Hindlimb muscle (tissue), 1 donor: ENCODE data around the gene MYO16. TPM values are rescaled to one million over a fixed set of nuclear protein-coding genes. Genes with fewer than 3 reads are reported as not detected.
"Not testable (repeated sequence)": the region's sequence is repeated elsewhere in the genome, so short reads cannot be mapped to it uniquely, and the experiment has no call there.

Source experiments
- DNase-seq: peaks from one replicate; pipeline ENCODE4 v3.0.0-alpha.2; 2013
- polyA plus RNA-seq: library from polyadenylated mRNA; unstranded; fragments of 120-200 nt; gene quantifications from one replicate; pipeline ENCODE4 v1.2.1, GENCODE V29; 2013; ENCODE audit not compliant: insufficient read length

MYO16 gene
- polyA plus RNA-seq, 1 donor = 27.9 TPM

GRCh38 chr13:109087916-109088623 is 458.7 kb downstream of the MYO16 start:
- DNase-seq = no peak

GRCh38 chr13:109088624-109088917 is 459.2 kb downstream of the MYO16 start:
- DNase-seq = no peak

- no peak for DNase-seq
Observed at GRCh38 chr13:109090796-109091195, 461.4 kb downstream of the MYO16 start.

- no peak for DNase-seq
Observed at GRCh38 chr13:109091249-109091648, 461.8 kb downstream of the MYO16 start.

GRCh38 chr13:109092186-109092585 is 462.8 kb downstream of the MYO16 start:
- DNase-seq = not testable (repeated sequence)

GRCh38 chr13:109093998-109094397 is 464.6 kb downstream of the MYO16 start:
- DNase-seq = no peak

GRCh38 chr13:109095126-109095525 is 465.7 kb downstream of the MYO16 start:
- DNase-seq = no peak

GRCh38 chr13:109096101-109096500 is 466.7 kb downstream of the MYO16 start:
- no peak for DNase-seq

- DNase-seq = no peak
Observed at GRCh38 chr13:109100705-109101304, 471.4 kb downstream of the MYO16 start.

GRCh38 chr13:109101550-109102144 is 472.2 kb downstream of the MYO16 start:
- DNase-seq = no peak

GRCh38 chr13:109105899-109106298 is 476.5 kb downstream of the MYO16 start:
- DNase-seq = no peak

GRCh38 chr13:109110159-109110558 is 480.7 kb downstream of the MYO16 start:
- no peak for DNase-seq

- no peak for DNase-seq
Observed at GRCh38 chr13:109111141-109111540, 481.7 kb downstream of the MYO16 start.

- DNase-seq = no peak
Observed at GRCh38 chr13:109113427-109113826, 484.0 kb downstream of the MYO16 start.

GRCh38 chr13:109114162-109114561 is 484.8 kb downstream of the MYO16 start:
- DNase-seq = no peak

- DNase-seq = no peak
Observed at GRCh38 chr13:109114991-109115390, 485.6 kb downstream of the MYO16 start.

- DNase-seq = no peak
Observed at GRCh38 chr13:109118521-109118920, 489.1 kb downstream of the MYO16 start.

- no peak for DNase-seq
Observed at GRCh38 chr13:109119896-109120295, 490.5 kb downstream of the MYO16 start.

GRCh38 chr13:109121826-109122225 is 492.4 kb downstream of the MYO16 start:
- DNase-seq = no peak

- DNase-seq = no peak
Observed at GRCh38 chr13:109123971-109124370, 494.6 kb downstream of the MYO16 start.

GRCh38 chr13:109126178-109126577 is 496.8 kb downstream of the MYO16 start:
- DNase-seq = no peak

GRCh38 chr13:109126891-109127641 is 497.7 kb downstream of the MYO16 start:
- no peak for DNase-seq

- DNase-seq = no peak
Observed at GRCh38 chr13:109128121-109128520, 498.7 kb downstream of the MYO16 start.
